Choroid plexus epithelial cell (primary cell): Measurements from ENCODE around the gene CAMKK1.

Source experiments
- DNase-seq: peaks from one replicate; pipeline ENCODE4 v3.0.0-alpha.2; 2010; ENCODE audit warnings: low read depth
- H3K4me3 ChIP-seq: 2 replicates; pipeline ENCODE4 v1.5.1; 2011; ENCODE audit warnings: low read depth, mild to moderate bottlenecking, control low read depth, low read length, moderate library complexity
- CTCF ChIP-seq: conservative IDR thresholded peaks from 2 replicates; pipeline ENCODE4 v1.5.1; 2011; ENCODE audit warnings: low read depth, mild to moderate bottlenecking, control low read depth, inconsistent platforms, low read length, moderate library complexity

The CAMKK1 gene

GRCh38 chr17:3923466-3924190, 30.8 kb upstream of the CAMKK1 start:
- TF ChIP-seq CTCF, result no peak
- H3K4me3 ChIP-seq, result no peak overlapping the region
- DNase-seq, result no peak

GRCh38 chr17:3922765-3923164, 29.9 kb upstream of the CAMKK1 start:
- TF ChIP-seq CTCF, result no peak
- H3K4me3 ChIP-seq, result no peak overlapping the region
- no peak for DNase-seq

- H3K4me3 ChIP-seq, result peak overlapping the region; percentile 8
- DNase-seq, result peak; percentile 81
- no peak for TF ChIP-seq CTCF
Measured at GRCh38 chr17:3921502-3922319, 28.9 kb upstream of the CAMKK1 start.

DNA sequence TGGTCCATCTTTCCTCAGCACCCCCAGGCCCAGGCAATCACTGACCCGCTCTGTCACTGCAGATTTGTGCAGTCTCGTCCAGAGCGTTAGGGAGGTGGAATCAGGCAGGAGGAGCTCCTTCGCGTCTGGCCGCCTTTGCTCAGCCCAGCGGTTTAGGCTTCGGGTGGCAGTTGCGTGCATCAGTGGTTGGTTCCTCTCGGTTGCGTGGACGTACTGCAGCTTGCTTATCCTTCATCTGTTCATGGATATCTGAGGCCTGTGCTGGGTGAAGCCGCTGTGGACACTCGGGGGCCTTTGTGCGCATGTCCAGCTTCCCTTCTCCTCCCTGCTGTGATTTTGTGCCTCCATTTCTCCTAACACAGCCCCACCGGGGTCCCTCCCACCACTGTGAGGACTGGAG, 28.2 kb upstream of the CAMKK1 start:
- DNase-seq, result peak; percentile 55
- H3K4me3 ChIP-seq, result no peak overlapping the region
- peak; percentile 6 for TF ChIP-seq CTCF

DNA sequence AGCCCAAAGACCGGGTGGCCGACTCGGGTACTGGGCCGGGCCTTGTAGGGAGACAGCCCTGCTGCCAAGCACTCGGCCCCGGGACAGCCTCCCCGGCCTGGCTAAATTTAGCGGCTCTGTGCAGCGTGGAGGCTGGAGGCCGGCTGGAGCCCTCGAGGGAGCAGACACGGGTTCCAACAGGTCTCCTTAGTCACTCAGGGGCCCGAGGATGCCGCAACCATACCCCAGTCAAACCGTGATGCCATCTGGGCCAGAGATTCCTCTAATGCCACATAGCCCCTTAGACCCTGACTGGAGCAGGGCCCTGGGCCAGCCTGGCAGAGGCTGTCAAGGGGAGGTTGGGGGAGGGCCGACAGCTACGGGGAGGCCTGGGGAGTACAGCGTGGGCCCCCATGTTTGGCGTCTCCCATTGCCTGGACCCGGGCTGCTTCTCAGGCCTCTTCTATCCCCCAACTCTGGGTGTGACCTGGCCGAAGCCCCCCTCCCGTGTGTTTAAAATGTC, 26.3 kb upstream of the CAMKK1 start:
- TF ChIP-seq CTCF, result no peak
- DNase-seq, result no peak
- no peak overlapping the region for H3K4me3 ChIP-seq

DNA sequence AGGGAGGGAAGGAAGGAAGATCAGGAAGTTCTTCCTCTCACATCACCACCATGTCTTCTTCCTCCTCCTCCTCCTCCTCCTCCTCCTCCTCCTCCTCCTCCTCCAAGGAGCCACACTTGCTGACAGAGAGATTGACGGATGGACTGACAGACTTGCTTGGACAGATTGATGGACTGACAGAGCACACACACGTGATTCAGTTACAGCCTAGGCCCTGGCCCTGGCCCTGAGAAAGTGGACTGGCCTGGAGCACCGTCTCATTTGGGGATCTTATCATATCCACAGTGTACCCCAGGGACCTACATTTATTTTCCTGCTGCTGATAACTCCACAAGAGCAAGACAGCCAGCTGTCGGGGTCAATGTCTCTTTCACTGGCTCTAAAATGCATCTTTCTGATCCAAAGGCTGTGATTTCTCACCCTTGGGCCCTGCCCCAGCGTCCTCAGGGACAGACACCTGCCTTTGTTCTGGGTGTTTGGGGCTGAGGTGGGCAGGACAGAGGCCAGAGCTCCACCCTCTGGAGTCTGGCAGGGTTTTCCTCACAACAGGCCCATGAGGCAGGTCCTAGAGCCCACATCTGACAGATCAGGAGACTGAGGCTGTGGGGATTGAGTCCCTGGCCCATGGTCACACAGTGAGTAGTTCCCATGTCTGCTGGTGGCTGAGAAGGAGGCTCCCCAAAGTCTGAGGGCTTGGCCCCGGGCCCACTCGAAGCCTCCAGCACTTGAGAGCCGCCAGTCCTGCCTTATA, 25.7 kb upstream of the CAMKK1 start:
- no peak for TF ChIP-seq CTCF
- no peak overlapping the region for H3K4me3 ChIP-seq
- DNase-seq, result no peak
